A549 treated with AZD2906 at 1 μM for 4 hours (cell line): ENCODE measurements around the gene ZNF586. TPM values are rescaled to one million over a fixed set of nuclear protein-coding genes. Genes with fewer than 3 reads are reported as not detected.

ENCODE experiments used
- total RNA-seq: library from RNA; stranded (reverse); fragments of 200-300 nt; extraction: Qiagen RNA extraction; gene quantifications from 5 replicates; pipeline ENCODE4 v1.2.3, GENCODE V29; 2022

ZNF586 gene
- 6.0 to 6.9 TPM (median 6.5 TPM) in 5 replicates for total RNA-seq

GRCh38 chr19:57769345-57770131, at the start of gene ZNF586:
Gene ZNF586, plus strand, starts transcription at chr19:57769676. Its CDS starts 167 bp downstream, at chr19:57769843.

GRCh38 chr19:57746580-57747471, 22.6 kb upstream of the ZNF586 start, which contains the start of gene ZNF776:
Gene ZNF776, plus strand, starts transcription at chr19:57746815. Its CDS starts 244 bp downstream, at chr19:57747059.

DNA sequence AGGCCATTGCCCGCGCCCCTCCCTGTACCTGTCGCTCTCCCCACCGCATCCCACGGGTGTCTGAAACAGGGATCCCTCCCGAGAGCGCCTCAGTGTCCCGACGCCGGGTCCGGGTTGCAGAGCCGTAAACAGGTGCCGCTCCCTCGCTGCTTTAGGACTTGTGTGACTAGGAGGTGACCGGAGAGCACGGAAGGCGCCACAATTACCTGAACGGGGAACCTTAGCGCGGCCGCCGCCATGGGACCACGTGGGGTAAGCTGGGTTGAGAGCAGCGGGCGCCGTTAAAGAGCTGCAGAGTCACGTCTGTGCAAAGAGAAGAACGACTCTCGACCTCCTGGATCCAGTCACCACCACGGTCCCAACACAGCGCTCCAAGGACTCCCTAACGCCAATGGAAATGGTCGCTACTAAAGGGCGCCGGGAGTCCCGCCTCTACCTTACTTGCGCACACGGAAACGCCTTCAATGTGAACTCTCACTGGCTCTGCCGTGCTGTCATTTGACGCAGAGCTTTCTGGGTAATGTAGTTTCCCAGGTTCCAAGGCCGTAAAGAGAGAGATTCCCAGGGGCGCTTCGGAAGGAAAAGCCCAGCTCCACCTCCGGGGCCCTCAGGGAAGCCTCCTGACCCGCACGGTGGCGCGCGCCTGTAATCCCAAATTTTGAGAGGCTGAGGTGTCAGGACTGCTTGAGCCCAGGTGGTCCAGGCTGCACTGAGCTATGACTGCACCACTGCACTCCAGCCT, 45.2 kb downstream of the ZNF586 start, which contains the start of gene ZNF552:
Gene ZNF552, minus strand, starts transcription at position 409 of the 742 bp plus-strand sequence. Its CDS starts 170 bp downstream, at position 239.

GRCh38 chr19:57830071-57830602, 60.7 kb downstream of the ZNF586 start, which contains the start of gene ZNF587B:
Gene ZNF587B, plus strand, starts transcription at chr19:57830299. Its CDS starts 230 bp downstream, at chr19:57830529.

Other genes with a start within 250 kb of the ZNF586 start
- 1.3 to 2.0 TPM (median 1.6 TPM) in 5 replicates for gene ZNF549, start 242.3 kb upstream of the ZNF586 start, total RNA-seq
- gene ZNF550, start 209.8 kb upstream of the ZNF586 start, total RNA-seq, result 2.8 to 3.9 TPM (median 3.4 TPM) in 5 replicates
- 3.9 to 4.7 TPM (median 4.4 TPM) in 5 replicates for gene ZNF416, start 190.8 kb upstream of the ZNF586 start, total RNA-seq
- gene ZIK1, start 185.5 kb upstream of the ZNF586 start, total RNA-seq, result 0.07 TPM in 1 of 5 replicates, not detected in the others
- gene ZNF530, start 169.8 kb upstream of the ZNF586 start, total RNA-seq, result 4.8 to 6.2 TPM (median 5.4 TPM) in 5 replicates
- 7.3 to 9.0 TPM (median 8.3 TPM) in 5 replicates for gene ZNF134, start 155.4 kb upstream of the ZNF586 start, total RNA-seq
- 5.3 to 6.4 TPM (median 6.2 TPM) in 5 replicates for gene ZNF211, start 136.5 kb upstream of the ZNF586 start, total RNA-seq
- gene ZSCAN4, start 100.7 kb upstream of the ZNF586 start, total RNA-seq, result not detected in 5 replicates
- gene ZNF551, start 87.7 kb upstream of the ZNF586 start, total RNA-seq, result 4.7 to 5.6 TPM (median 5.2 TPM) in 5 replicates
- gene ZNF154, start 60.5 kb upstream of the ZNF586 start, total RNA-seq, result not detected in 5 replicates
- gene ZNF671, start 42.1 kb upstream of the ZNF586 start, total RNA-seq, result 0.84 to 1.1 TPM (median 1.0 TPM) in 5 replicates
- gene ZNF776, start 22.9 kb upstream of the ZNF586 start, total RNA-seq, result 4.8 to 5.8 TPM (median 5.4 TPM) in 5 replicates
- 4.5 to 6.0 TPM (median 5.1 TPM) in 5 replicates for gene ZNF552, start 45.2 kb downstream of the ZNF586 start, total RNA-seq
- 6.2 to 9.4 TPM (median 6.7 TPM) in 5 replicates for gene ZNF587B, start 60.6 kb downstream of the ZNF586 start, total RNA-seq
- 5.0 to 7.2 TPM (median 5.8 TPM) in 5 replicates for gene ZNF587, start 80.2 kb downstream of the ZNF586 start, total RNA-seq
- 1.6 to 2.6 TPM (median 2.3 TPM) in 5 replicates for gene ZNF814, start 119.4 kb downstream of the ZNF586 start, total RNA-seq
- gene ZNF417, start 146.9 kb downstream of the ZNF586 start, total RNA-seq, result 3.0 to 5.4 TPM (median 3.7 TPM) in 5 replicates
- gene ZNF418, start 165.7 kb downstream of the ZNF586 start, total RNA-seq, result 0.84 to 1.5 TPM (median 1.2 TPM) in 5 replicates
- gene ZNF256, start 178.0 kb downstream of the ZNF586 start, total RNA-seq, result 0.88 to 1.2 TPM (median 1.1 TPM) in 5 replicates
- 0.07 to 0.08 TPM in 2 of 5 replicates, not detected in the others for gene C19orf18, start 204.9 kb downstream of the ZNF586 start, total RNA-seq
- gene ZNF606, start 233.1 kb downstream of the ZNF586 start, total RNA-seq, result 1.6 to 2.4 TPM (median 2.3 TPM) in 5 replicates